ENCODE results near the gene CHD2.

The CHD2 gene

DNA sequence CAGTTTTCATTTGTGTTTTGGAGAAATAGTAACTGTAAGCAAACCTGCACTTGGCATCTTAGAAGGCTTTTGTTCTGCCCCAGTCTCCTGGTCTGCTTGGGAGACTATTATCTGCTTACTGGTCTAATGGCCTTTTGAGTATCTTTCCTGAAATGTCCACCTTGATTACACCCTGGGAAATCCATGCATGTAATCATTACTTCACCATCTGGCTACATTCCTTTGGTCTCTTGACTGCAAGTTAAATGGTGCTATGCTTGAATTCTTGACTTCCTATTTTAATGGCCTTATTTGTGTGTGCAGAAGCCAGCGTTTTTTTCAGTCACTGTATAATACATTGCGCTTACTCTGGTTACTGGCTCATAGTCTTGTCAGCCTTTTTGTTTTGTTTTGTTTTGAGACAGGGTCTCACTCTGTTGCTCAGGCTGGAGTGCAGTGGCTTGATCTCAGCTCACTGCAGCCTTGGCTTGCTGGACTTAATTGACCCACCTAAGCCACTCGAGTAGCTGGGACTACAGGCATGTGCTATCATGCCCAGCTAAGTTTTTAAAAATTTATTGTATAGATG lies 30.0 kb downstream of the CHD2 start:
- H2AFZ ChIP-seq (ENCODE audit: insufficient read depth, low read length, poor library complexity) = no peak overlapping the region
- no peak overlapping the region for H2BK120ac ChIP-seq (ENCODE audit: insufficient read depth, low read length, poor library complexity)
- H3K9me3 ChIP-seq (ENCODE audit: insufficient read depth, low read depth, low read length) = no peaks in the 10 kb centered on the region
- H3K9ac ChIP-seq (ENCODE audit: low read length) = no peak overlapping the region
- H4K12ac ChIP-seq (ENCODE audit: low read depth, low read length) = no peak overlapping the region
- H3K79me1 ChIP-seq (ENCODE audit: low read length) = peaks cover 1% of the 10 kb centered on the region
- peak in 1 of 2 donors; percentile 48 for DNase-seq
- no peak overlapping the region for H3K18ac ChIP-seq (ENCODE audit: low read length)
- WGBS (ENCODE audit: extremely low coverage, insufficient coverage, insufficient read length) = no CpG with 5 or more reads among the region's 3 CpGs
- no peak overlapping the region for H3K14ac ChIP-seq (ENCODE audit: low read length)
- no peak overlapping the region for H4K91ac ChIP-seq (ENCODE audit: low read depth, low read length)
- peaks cover 21 to 38% of the 10 kb centered on the region in 2 experiments for H3K36me3 ChIP-seq (ENCODE audit: control insufficient read depth in 1 of 2, insufficient read depth in 2 of 2, low read length in 2 of 2)
- H3K4me1 ChIP-seq (ENCODE audit: control insufficient read depth in 1 of 2, insufficient read depth in 2 of 2, low read length in 2 of 2) = peaks cover 4 to 15% of the 10 kb centered on the region in 2 experiments
- no peaks in the 10 kb centered on the region for H3K79me2 ChIP-seq (ENCODE audit: control insufficient read depth, insufficient read depth, low read length, poor library complexity)
- no peak overlapping the region for H2BK5ac ChIP-seq (ENCODE audit: low read depth, low read length, poor library complexity)
- no peak overlapping the region for H2AK5ac ChIP-seq (ENCODE audit: low read length)
- H3K4me3 ChIP-seq (ENCODE audit: low read depth, low read length) = no peak overlapping the region
- no peak overlapping the region for H2BK12ac ChIP-seq (ENCODE audit: low read length)
- H3K27me3 ChIP-seq (ENCODE audit: insufficient read depth, low read length) = no peaks in the 10 kb centered on the region
- no peak overlapping the region for H3K4ac ChIP-seq (ENCODE audit: low read depth, low read length)
- no peak overlapping the region for H4K8ac ChIP-seq (ENCODE audit: low read depth, low read length)
- H3K27ac ChIP-seq (ENCODE audit: low read depth, low read length) = peak overlapping the region; percentile 7
- no peak overlapping the region for H3K23ac ChIP-seq (ENCODE audit: low read length)
- no peak overlapping the region for H3K4me2 ChIP-seq (ENCODE audit: low read length)

GRCh38 chr15:92930776-92931175 lies 30.7 kb downstream of the CHD2 start:
- no peak overlapping the region for H4K8ac ChIP-seq (ENCODE audit: low read depth, low read length)
- no peak overlapping the region for H3K9ac ChIP-seq (ENCODE audit: low read length)
- no peak overlapping the region for H3K4ac ChIP-seq (ENCODE audit: low read depth, low read length)
- H3K18ac ChIP-seq (ENCODE audit: low read length) = no peak overlapping the region
- H3K27me3 ChIP-seq (ENCODE audit: insufficient read depth, low read length) = no peaks in the 10 kb centered on the region
- no CpG with 5 or more reads among the region's 1 CpG for WGBS (ENCODE audit: extremely low coverage, insufficient coverage, insufficient read length)
- peaks cover 6 to 18% of the 10 kb centered on the region in 2 experiments for H3K4me1 ChIP-seq (ENCODE audit: control insufficient read depth in 1 of 2, insufficient read depth in 2 of 2, low read length in 2 of 2)
- H3K4me2 ChIP-seq (ENCODE audit: low read length) = no peak overlapping the region
- H3K14ac ChIP-seq (ENCODE audit: low read length) = no peak overlapping the region
- peak overlapping the region; percentile 7 for H3K27ac ChIP-seq (ENCODE audit: low read depth, low read length)
- H2BK12ac ChIP-seq (ENCODE audit: low read length) = no peak overlapping the region
- H3K4me3 ChIP-seq (ENCODE audit: low read depth, low read length) = no peak overlapping the region
- H3K79me1 ChIP-seq (ENCODE audit: low read length) = peaks cover 1% of the 10 kb centered on the region
- peaks cover 21 to 41% of the 10 kb centered on the region in 2 experiments for H3K36me3 ChIP-seq (ENCODE audit: control insufficient read depth in 1 of 2, insufficient read depth in 2 of 2, low read length in 2 of 2)
- H3K9me3 ChIP-seq (ENCODE audit: insufficient read depth, low read depth, low read length) = no peaks in the 10 kb centered on the region
- H3K23ac ChIP-seq (ENCODE audit: low read length) = no peak overlapping the region
- no peak overlapping the region for H2BK120ac ChIP-seq (ENCODE audit: insufficient read depth, low read length, poor library complexity)
- H2BK5ac ChIP-seq (ENCODE audit: low read depth, low read length, poor library complexity) = no peak overlapping the region
- no peak overlapping the region for H4K91ac ChIP-seq (ENCODE audit: low read depth, low read length)
- H2AK5ac ChIP-seq (ENCODE audit: low read length) = no peak overlapping the region
- no peak overlapping the region for H2AFZ ChIP-seq (ENCODE audit: insufficient read depth, low read length, poor library complexity)
- H4K12ac ChIP-seq (ENCODE audit: low read depth, low read length) = no peak overlapping the region
- H3K79me2 ChIP-seq (ENCODE audit: control insufficient read depth, insufficient read depth, low read length, poor library complexity) = no peaks in the 10 kb centered on the region
- DNase-seq = peak; percentile 50 to 51

DNA sequence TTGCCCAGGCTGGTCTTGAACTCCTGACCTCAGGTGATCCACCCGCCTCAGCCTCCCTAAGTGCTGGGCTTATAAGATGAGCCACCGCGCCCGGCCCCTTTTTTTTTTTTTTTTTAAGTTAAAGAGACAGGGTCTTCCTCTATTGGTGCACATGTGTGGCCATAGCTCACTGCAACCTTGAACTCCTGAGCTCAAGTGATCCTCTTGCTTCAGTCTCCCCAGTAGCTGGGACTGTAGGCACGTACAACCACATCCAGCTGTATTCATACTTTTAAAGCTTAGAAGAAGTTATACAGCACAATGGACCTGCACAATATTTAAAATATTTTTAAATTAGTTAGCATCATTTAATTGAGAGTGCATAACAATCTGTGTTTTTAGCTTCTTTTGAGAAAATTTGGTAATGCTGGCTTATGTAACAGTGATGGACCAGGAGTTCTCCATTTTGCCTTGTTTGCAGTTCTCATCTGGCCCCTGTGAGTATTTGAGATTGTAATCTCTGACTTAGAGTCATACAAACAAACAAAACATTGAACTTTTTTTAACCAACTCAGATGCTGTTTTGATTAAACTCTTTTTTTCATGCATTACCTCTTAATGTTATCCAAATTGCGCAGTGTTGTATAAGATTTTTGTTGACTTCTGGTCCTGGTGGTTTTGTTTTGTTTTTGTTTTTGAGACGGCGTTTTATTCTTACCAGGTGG lies 33.0 kb downstream of the CHD2 start:
- Histone ChIP-seq H3K27ac (ENCODE audit: low read depth, low read length) (no peak overlapping the region), H3K4me1 (ENCODE audit: control insufficient read depth in 1 of 2, insufficient read depth in 2 of 2, low read length in 2 of 2) (peaks cover 8 to 21% of the 10 kb centered on the region in 2 experiments), H3K9ac (ENCODE audit: low read length) (no peak overlapping the region), H4K91ac (ENCODE audit: low read depth, low read length) (no peak overlapping the region), H2AK5ac (ENCODE audit: low read length) (no peak overlapping the region), H3K23ac (ENCODE audit: low read length) (no peak overlapping the region), H3K79me1 (ENCODE audit: low read length) (peaks cover 1% of the 10 kb centered on the region), H3K27me3 (ENCODE audit: insufficient read depth, low read length) (no peaks in the 10 kb centered on the region), H3K4me2 (ENCODE audit: low read length) (no peak overlapping the region), H3K36me3 (ENCODE audit: control insufficient read depth in 1 of 2, insufficient read depth in 2 of 2, low read length in 2 of 2) (peaks cover 22 to 45% of the 10 kb centered on the region in 2 experiments), H2AFZ (ENCODE audit: insufficient read depth, low read length, poor library complexity) (no peak overlapping the region), H2BK5ac (ENCODE audit: low read depth, low read length, poor library complexity) (no peak overlapping the region), H3K14ac (ENCODE audit: low read length) (no peak overlapping the region), H4K12ac (ENCODE audit: low read depth, low read length) (peak overlapping the region; percentile 43), H4K8ac (ENCODE audit: low read depth, low read length) (no peak overlapping the region), H2BK120ac (ENCODE audit: insufficient read depth, low read length, poor library complexity) (no peak overlapping the region), H3K18ac (ENCODE audit: low read length) (no peak overlapping the region), H3K9me3 (ENCODE audit: insufficient read depth, low read depth, low read length) (no peaks in the 10 kb centered on the region), H3K79me2 (ENCODE audit: control insufficient read depth, insufficient read depth, low read length, poor library complexity) (no peaks in the 10 kb centered on the region), H2BK12ac (ENCODE audit: low read length) (no peak overlapping the region), H3K4me3 (ENCODE audit: low read depth, low read length) (no peak overlapping the region), H3K4ac (ENCODE audit: low read depth, low read length) (peak overlapping the region; percentile 86)
- DNase-seq = no peak
- WGBS (ENCODE audit: extremely low coverage, insufficient coverage, insufficient read length) = no CpG with 5 or more reads among the region's 8 CpGs

DNA sequence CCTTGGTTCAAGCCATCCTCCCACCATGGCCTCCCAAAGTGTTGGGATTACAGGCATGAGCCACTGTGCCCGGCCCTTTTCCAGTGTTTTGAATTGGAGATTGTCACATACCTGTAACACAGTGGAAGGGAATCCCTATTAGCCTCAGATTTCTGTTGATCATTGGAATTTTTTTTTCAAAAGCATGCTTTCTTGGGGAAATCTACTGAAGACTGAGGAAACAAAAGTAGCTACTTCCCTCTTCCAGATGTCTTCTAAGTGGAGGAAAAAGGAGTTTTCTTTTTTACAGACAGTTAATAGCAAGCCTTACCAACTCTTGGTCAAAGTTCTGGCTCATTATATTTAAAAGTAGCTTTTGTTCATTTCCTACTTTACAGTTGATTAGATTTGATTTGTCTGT lies 33.7 kb downstream of the CHD2 start:
- no peak overlapping the region for H2AFZ ChIP-seq (ENCODE audit: insufficient read depth, low read length, poor library complexity)
- H3K27ac ChIP-seq (ENCODE audit: low read depth, low read length) = no peak overlapping the region
- H3K9me3 ChIP-seq (ENCODE audit: insufficient read depth, low read depth, low read length) = no peaks in the 10 kb centered on the region
- H2BK5ac ChIP-seq (ENCODE audit: low read depth, low read length, poor library complexity) = no peak overlapping the region
- no peak overlapping the region for H3K9ac ChIP-seq (ENCODE audit: low read length)
- WGBS (ENCODE audit: extremely low coverage, insufficient coverage, insufficient read length) = no CpG with 5 or more reads among the region's 1 CpG
- H3K14ac ChIP-seq (ENCODE audit: low read length) = no peak overlapping the region
- no peak overlapping the region for H3K18ac ChIP-seq (ENCODE audit: low read length)
- H3K4me2 ChIP-seq (ENCODE audit: low read length) = no peak overlapping the region
- H2AK5ac ChIP-seq (ENCODE audit: low read length) = no peak overlapping the region
- peaks cover 8 to 21% of the 10 kb centered on the region in 2 experiments for H3K4me1 ChIP-seq (ENCODE audit: control insufficient read depth in 1 of 2, insufficient read depth in 2 of 2, low read length in 2 of 2)
- peaks cover 22 to 40% of the 10 kb centered on the region in 2 experiments for H3K36me3 ChIP-seq (ENCODE audit: control insufficient read depth in 1 of 2, insufficient read depth in 2 of 2, low read length in 2 of 2)
- H3K23ac ChIP-seq (ENCODE audit: low read length) = no peak overlapping the region
- H4K91ac ChIP-seq (ENCODE audit: low read depth, low read length) = no peak overlapping the region
- no peak overlapping the region for H3K4me3 ChIP-seq (ENCODE audit: low read depth, low read length)
- no peaks in the 10 kb centered on the region for H3K27me3 ChIP-seq (ENCODE audit: insufficient read depth, low read length)
- H3K4ac ChIP-seq (ENCODE audit: low read depth, low read length) = peak overlapping the region; percentile 86
- H2BK12ac ChIP-seq (ENCODE audit: low read length) = no peak overlapping the region
- no peak overlapping the region for H4K8ac ChIP-seq (ENCODE audit: low read depth, low read length)
- peaks cover 1% of the 10 kb centered on the region for H3K79me1 ChIP-seq (ENCODE audit: low read length)
- H2BK120ac ChIP-seq (ENCODE audit: insufficient read depth, low read length, poor library complexity) = no peak overlapping the region
- no peaks in the 10 kb centered on the region for H3K79me2 ChIP-seq (ENCODE audit: control insufficient read depth, insufficient read depth, low read length, poor library complexity)
- no peak overlapping the region for H4K12ac ChIP-seq (ENCODE audit: low read depth, low read length)
- DNase-seq = no peak

Data from trophoblast cell (in vitro differentiated cells and primary cell).